B cell (primary cell): ENCODE measurements around the gene MTFMT.

Source experiments
- CTCF ChIP-seq: fragments of 200-600 bp; IDR thresholded peaks from one replicate; pipeline ENCODE4 v1.8.0; 2022; ENCODE audit warnings: antibody characterized with exemption, mild to moderate bottlenecking
- EZH2 ChIP-seq: IDR thresholded peaks from 2 replicates; pipeline ENCODE4 v1.6.1; 2012; ENCODE audit warnings: borderline replicate concordance, low read depth, mild to moderate bottlenecking, moderate library complexity, low read length; ENCODE audit not compliant: insufficient read depth, poor library complexity, severe bottlenecking

- TF ChIP-seq EZH2 = no peak
- no peak for TF ChIP-seq CTCF
These were observed 37.8 kb upstream of the MTFMT start for GRCh38 chr15:65067317-65067644.
